Measurements from ENCODE around the gene HIGD2B.
A peak's percentile ranks its signal among the peaks of the same experiment; 100 is the strongest.
"Not testable (repeated sequence)": the region's sequence is repeated elsewhere in the genome, so short reads cannot be mapped to it uniquely, and the experiment has no call there.

The HIGD2B gene, protein sequence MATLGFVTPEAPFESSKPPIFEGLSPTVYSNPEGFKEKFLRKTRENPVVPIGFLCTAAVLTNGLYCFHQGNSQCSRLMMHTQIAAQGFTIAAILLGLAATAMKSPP

DNA sequence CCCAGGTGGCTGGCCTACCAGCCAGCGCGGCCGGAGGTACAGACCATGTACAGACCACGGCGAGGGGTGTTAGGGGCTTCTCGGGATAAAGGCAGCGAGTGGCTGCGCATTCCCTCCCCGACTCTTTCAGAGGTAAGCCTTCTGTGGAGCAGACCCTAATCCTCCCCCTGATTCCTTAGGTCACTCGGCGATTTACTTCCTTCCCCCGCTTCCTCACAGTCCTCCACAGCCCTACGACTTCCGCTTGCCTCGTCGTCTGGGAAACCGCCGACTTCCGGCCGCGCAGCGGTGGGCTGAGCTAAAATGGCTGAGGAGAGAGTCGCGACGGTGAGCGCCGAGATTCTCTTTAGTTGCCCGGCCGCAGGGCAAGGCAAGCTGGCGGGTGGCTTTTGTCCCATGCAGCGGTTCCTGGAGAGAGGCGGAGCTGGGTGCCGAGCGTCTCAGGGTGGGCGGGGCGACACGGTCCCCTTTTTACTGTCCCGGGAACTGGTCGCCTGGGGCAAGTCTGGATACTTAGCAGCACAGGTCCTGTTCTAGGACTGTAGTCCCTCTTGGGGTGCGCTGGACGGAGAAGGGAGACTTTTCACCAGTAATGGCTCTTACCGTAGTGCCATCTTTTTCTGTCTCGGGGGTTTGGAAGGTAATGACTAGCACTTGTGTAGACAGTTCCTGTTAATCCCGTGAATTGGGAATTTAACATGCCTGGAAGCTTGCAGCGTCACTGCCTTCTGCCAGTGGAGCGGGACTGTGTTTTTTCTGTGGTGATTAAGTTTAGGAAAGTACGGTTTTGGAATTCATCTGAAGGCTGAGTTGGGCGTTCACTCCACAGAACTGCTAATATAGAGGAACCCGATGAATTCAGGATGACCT is at the start of gene HIGD2B, which contains the start of gene BBS4:
HIGD2B (minus strand) TSS at position 258 of the 870 bp plus-strand sequence. CDS start 9,808 bp downstream, outside the sequence.
BBS4 (plus strand) TSS at position 283 of the 870 bp plus-strand sequence; CDS start at position 304, 21 bp downstream.
- peak; percentile 64 for DNase-seq (ENCODE audit: low read depth)

- DNase-seq (ENCODE audit: low read depth) = no peak
Observed at GRCh38 chr15:72735111-72735510, 49.1 kb upstream of the HIGD2B start.

GRCh38 chr15:72733941-72734738 is 48.2 kb upstream of the HIGD2B start:
- no peak for DNase-seq (ENCODE audit: low read depth)

DNA sequence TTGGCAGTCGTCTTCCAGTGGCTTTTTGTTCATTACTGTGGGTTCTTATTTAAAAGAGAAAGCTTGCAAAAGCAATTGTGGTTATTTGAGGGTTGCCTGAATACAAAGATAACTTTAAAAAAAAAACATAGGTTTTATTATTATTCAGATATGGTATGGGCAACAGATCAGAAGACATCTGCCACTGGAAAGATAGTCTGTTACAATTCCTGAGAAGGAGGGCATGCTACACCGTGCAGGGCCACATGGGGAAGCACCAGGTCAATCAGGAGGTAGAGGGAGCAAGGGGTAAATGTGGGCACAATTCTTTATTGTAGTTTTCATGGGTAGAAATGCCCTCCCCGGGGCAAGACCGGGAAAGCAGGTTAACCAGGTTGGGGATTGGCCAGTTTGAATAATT is 46.5 kb upstream of the HIGD2B start:
- no peak for DNase-seq (ENCODE audit: low read depth)

- no peak for DNase-seq (ENCODE audit: low read depth)
Observed at GRCh38 chr15:72732086-72732485, 46.1 kb upstream of the HIGD2B start.

DNA sequence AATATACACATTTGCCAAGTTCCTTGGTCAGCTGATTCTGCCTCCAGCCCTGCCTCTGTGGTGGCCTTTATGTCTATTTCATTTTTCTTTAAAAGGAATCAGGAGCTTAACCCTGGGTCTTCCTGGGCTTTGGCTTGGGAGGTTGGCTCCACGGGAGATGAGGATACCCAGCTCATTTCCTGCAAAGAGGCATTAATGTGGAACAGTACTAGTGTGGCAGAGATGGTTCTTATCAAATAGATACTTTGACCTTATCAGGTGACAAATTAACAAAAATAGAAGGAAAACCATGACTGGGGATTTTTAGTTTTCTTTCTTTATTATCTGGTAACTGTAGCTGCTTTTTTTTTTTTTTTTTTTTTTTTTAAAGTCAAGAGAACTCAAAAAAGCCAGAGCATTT is 42.8 kb upstream of the HIGD2B start:
- DNase-seq (ENCODE audit: low read depth) = no peak

DNA sequence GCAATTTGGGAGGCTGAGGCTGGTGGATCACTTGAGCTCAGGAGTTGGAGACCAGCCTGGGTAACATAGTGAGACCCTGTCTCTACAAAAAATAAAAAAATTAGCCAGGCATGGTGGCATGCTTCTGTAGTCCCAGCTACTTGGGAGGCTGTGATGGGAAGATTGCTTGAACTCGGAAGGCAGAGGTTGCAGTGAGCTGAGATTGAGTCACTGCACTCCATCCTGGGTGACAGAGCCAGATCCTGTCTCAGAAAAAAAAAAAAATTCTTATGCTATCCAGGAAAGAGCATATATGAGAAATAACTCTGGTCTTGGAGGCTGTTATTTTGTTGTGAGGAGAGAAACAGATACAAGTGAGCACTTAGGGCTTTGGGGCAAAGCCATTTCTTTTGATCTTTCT is 42.3 kb upstream of the HIGD2B start:
- not testable (repeated sequence) for DNase-seq (ENCODE audit: low read depth)

DNA sequence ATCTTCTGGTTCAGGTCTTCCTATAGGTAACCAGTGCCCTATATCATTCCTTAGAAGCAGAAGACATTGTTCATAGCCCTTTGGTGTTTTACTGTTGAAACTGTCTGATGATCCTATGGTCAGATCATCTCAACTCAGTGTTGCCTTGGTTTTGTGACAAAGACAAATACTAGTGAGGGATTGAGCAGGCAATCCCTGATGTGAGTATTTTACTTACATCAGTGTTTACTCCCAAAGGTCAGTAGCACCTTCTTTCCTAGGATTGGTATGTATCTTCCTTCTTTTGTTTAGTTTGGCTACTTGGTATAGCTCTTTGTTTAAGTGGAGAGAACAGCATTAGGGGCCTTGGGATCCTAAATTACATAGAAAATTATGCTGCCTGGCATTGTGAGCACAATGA is 41.2 kb upstream of the HIGD2B start:
- no peak for DNase-seq (ENCODE audit: low read depth)

DNA sequence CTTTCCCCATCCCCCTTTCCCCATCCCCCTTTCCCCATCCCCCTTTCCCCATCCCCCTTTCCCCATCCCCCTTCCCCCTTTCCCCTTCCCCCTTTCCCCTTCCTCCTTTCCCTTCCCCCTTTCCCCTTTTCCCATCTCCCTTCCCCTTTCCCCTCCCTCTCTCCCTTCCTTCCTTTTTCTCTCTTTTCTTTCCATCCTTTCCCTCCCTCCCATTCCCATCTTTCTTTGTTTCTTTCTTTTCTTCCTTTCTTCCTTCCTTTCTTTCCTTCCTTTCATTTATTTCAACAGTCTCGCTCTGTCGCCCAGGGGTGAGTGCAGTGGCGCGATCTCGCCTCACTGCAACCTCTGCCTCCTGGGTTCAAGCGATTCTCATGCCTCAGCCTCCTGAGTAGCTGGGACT is 39.9 kb upstream of the HIGD2B start:
- not testable (repeated sequence) for DNase-seq (ENCODE audit: low read depth)

DNA sequence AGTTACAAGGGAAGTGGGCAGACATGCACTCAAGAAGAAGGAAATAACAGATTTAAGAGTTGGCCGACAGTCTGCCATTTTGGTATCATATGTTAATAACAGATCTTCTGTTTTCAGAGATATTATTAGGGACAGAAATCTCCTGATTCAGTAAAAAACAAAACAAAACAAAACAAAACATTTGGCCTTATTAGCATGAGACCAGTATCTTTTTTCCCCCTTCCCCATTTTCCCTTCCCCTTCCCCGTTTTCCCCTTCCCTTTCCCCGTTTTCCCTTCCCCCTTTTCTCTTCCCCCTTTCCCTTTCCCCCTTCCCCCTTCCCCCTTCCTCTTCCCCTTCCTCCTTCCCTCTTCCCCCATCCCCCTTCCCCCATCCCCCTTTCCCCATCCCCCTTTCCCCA is 39.5 kb upstream of the HIGD2B start:
- DNase-seq (ENCODE audit: low read depth) = no peak

DNA sequence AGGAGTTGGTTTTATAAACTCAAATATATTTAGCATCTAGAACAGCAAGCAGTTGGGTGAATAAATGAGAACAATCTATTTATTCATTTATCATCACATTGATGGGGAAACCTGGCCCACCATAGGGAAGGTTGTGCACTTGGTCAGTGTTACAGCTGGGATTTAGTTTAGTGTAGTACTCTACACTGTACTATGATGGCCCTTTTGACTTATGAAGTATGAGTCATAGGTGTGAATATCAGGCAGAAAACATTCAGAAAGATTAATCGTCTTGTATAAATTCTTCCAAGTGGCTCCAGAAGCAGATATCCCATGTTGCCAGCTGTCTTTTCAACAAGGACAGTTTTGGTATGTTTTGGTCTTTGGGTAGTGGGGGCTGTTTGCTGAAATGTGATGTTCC is 38.0 kb upstream of the HIGD2B start:
- DNase-seq (ENCODE audit: low read depth) = no peak

- DNase-seq (ENCODE audit: low read depth) = peak; percentile 18
Observed at GRCh38 chr15:72722071-72722696, 36.2 kb upstream of the HIGD2B start.

GRCh38 chr15:72708551-72709303 is 22.7 kb upstream of the HIGD2B start:
- not testable (repeated sequence) for DNase-seq (ENCODE audit: low read depth)

DNA sequence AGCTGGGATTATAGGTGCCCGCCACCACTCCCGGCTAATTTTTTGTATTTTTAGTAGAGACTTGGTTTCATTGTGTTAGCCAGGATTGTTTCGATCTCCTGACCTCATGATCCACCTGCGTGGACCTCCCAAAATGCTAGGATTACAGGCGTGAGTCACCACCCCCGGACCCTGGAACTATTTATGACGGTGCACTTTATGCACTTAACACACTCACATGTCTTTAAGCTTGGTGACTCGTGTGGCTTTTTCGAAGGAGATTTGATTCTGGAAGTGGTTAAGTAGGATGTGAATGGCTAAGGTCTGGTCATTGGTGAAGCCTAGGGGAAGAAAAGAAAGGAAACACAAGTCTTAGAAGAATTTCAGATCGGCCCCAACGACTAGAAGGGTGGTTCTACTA is 20.3 kb upstream of the HIGD2B start:
- DNase-seq (ENCODE audit: low read depth) = no peak

DNA sequence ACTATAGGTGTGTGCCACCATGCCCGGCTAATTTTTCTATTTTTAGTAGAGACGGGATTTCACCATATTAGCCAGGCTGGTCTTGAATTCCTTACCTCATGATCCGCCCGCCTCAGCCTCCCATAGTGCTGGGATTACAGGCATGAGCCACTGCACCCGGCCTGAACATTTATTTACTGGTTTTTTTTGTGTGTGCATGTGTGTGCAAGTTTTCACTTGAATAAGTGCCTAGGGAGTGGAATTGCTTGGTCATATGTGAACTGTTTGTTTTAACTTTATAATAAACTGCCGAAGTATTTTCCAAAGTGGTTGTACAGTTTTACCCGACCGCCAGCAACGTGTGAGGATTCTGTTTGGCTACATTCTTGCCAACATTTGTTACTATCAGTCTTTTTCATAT is 14.1 kb upstream of the HIGD2B start:
- no peak for DNase-seq (ENCODE audit: low read depth)

GRCh38 chr15:72698938-72699337 is 13.0 kb upstream of the HIGD2B start:
- no peak for DNase-seq (ENCODE audit: low read depth)

- DNase-seq (ENCODE audit: low read depth) = no peak
Observed at GRCh38 chr15:72690938-72691337, 5.0 kb upstream of the HIGD2B start.

- no peak for DNase-seq (ENCODE audit: low read depth)
Observed at GRCh38 chr15:72688697-72689096, 2.7 kb upstream of the HIGD2B start.

DNA sequence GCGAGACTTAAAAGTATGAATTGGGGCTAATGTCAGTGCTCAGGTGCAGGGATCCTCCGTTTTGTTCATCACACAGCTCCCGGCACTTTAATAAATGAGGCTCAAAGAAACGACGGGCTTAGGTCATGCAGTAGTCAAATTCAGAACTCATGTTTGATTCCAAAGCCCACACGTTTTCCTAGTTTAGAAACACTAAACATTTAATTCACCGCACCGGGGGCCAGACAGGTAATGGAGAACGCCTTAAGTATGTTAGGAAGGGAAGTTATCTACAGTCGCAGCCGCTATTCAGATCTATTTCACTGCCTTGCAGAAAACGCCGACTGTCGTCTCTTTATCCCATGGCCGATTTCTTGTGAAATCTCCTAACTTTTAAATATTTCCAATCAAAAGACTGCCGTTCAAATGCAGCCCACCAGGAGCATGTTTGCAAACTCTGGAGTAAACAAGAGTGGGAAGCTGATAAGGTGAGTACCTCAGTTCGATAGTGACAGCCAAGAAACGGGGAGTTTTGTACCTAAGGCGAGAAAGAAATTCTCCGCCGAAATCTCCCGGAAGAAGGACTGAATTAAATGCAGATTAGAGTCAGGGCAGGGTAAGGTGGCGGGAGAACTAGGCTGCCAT is 569 bp downstream of the HIGD2B start:
- DNase-seq (ENCODE audit: low read depth) = no peak

DNA sequence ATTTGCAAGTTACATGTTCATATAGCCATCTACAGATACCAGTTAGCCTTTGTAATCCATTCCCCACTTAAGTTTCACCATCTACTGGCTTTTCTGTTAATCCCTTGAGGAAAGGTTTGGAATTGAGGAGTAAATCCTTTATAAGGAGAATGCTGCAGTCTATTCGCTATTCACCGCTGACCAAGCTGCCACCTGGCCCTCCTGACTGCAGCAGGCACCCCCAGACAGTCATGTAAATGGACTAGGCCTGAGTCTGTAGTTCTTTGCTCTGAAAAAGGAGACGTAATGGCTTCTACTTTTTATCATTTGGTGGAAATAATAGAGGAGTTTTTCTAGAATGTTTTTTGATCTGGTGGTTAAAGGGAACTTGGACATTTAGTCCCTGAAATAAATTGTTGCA is 3.2 kb downstream of the HIGD2B start:
- DNase-seq (ENCODE audit: low read depth) = no peak

DNA sequence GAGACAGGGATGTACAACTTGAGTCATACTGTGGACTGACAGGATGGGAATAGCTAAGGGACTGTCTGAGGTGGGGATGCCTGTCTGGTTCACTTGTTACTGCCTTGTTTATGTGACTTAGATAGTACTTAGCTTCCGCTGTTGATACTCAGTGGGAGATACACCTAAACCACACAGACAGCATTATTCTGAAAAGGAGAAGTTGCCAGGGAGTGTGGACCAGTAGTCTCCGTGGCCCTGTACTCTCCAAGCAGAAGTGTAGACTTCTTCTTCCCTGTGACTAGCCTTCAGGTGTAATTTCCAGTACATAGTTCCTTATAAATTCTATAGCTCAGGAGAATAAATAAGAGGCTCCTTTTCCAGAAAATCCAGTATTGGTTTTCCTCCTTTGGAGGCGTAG is 5.1 kb downstream of the HIGD2B start:
- DNase-seq (ENCODE audit: low read depth) = no peak
